ENCODE data around the gene GOLGA6L25.
"Not testable (repeated sequence)": the region's sequence is repeated elsewhere in the genome, so short reads cannot be mapped to it uniquely, and the experiment has no call there.

GRCh38 chr15:28589769-28590168 is 36.4 kb downstream of the GOLGA6L25 start:
- not testable (repeated sequence) for TF ChIP-seq CTCF (IDR thresholded peaks at IDR 0.05 in 8 of 11, conservative IDR thresholded peaks at IDR 0.05 in 3 of 11); POLR2A (IDR thresholded peaks at IDR 0.05); POLR2AphosphoS5 (IDR thresholded peaks at IDR 0.05)
